ENCODE measurements around the gene CDAN1. TPM values are rescaled to one million over a fixed set of nuclear protein-coding genes. Genes with fewer than 3 reads are reported as not detected.

The CDAN1 gene
- total and polyA plus RNA-seq, 2 of the 4 experiments (the other 2 are of a cell fraction), result 4.7 to 5.6 TPM

DNA sequence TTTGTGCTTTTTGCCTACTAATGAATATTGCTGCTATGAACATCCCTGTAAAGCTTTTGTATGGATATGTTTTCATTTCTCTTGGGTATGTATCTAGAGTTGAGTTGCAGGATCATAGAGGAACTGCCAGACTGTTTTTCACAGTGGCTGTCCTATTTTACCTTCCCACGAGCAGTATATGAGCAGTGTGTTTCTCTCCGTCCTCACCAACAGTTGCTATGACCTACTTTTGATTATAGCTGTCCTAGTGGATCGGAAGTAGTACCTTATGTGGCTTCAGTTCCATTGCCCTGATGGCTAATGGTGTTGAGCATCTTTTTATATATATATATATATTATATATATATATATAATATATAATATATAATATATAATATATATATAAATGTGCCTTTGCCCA, 25.2 kb downstream of the CDAN1 start:
- Histone ChIP-seq H3K56ac (ENCODE audit: extremely low read depth, insufficient read depth, low read length) (no peak overlapping the region), H3K4me3 (ENCODE audit: insufficient read depth, low read depth, low read length) (no peak overlapping the region), H3K4me1 (ENCODE audit: control insufficient read depth, insufficient read depth, low read length) (peaks cover 4% of the 10 kb centered on the region), H4K8ac (ENCODE audit: low read depth in 2 of 2, low read length in 2 of 2) (no peak overlapping the region), H3K9me1 (ENCODE audit: insufficient read depth, low read length) (no peaks in the 10 kb centered on the region; the same call in 1 of the 2 replicates), H3K23ac (ENCODE audit: low read depth, low read length) (no peak overlapping the region), H3K9me3 (ENCODE audit: control insufficient read depth, insufficient read depth, low read length) (no peaks in the 10 kb centered on the region), H3K9ac (ENCODE audit: low read depth, low read length) (no peak overlapping the region), H2BK120ac (ENCODE audit: low read depth, low read length) (no peak overlapping the region), H4K5ac (ENCODE audit: low read depth, low read length) (no peak overlapping the region), H2AK5ac (ENCODE audit: low read depth, low read length) (no peak overlapping the region), H3K4me2 (ENCODE audit: low read depth, low read length) (no peak overlapping the region), H3K27ac (ENCODE audit: insufficient read depth, low read length) (no peak overlapping the region), H2BK20ac (ENCODE audit: low read depth, low read length) (no peak overlapping the region), H2BK15ac (ENCODE audit: low read depth, low read length) (no peak overlapping the region), H3K36me3 (ENCODE audit: control insufficient read depth, insufficient read depth, low read length) (no peaks in the 10 kb centered on the region), H3K79me1 (ENCODE audit: low read depth in 1 of 2, low read length in 2 of 2) (peaks cover 0 to 9% of the 10 kb centered on the region in 2 experiments; a peak in 1 of 4 replicates), H2BK5ac (ENCODE audit: low read depth, low read length, poor library complexity, severe bottlenecking) (no peak overlapping the region), H2AK9ac (replicated peaks; ENCODE audit: low read depth, low read length, poor library complexity) (no peak overlapping the region), H3K27me3 (ENCODE audit: control insufficient read depth, insufficient read depth, low read length) (no peaks in the 10 kb centered on the region), H3K14ac (replicated peaks; ENCODE audit: low read depth, low read length) (no peak overlapping the region), H3K18ac (ENCODE audit: low read depth, low read length) (no peak overlapping the region), H4K91ac (ENCODE audit: insufficient read depth, low read depth, low read length) (no peak overlapping the region), H3K4ac (ENCODE audit: low read depth, low read length) (no peak overlapping the region), H4K20me1 (ENCODE audit: insufficient read depth, low read length) (no peaks in the 10 kb centered on the region), H2AFZ (replicated peaks; ENCODE audit: low read length, poor library complexity) (no peak overlapping the region)
- intact Hi-C loops (cut with micrococcal nuclease) (no loop called here), dilution Hi-C loops (cut with HindIII; ENCODE audit: low sequenced_read_pairs, unreplicated experiment) (no loop called here), in situ Hi-C loops (cut with MboI; ENCODE audit: low sequenced_read_pairs) (loop anchor here (5.0 kb wide), 1 partner anchor 211 kb away; the partner anchor contains the start of gene TTBK2)
- no CpG with 5 or more reads among the region's 3 CpGs for WGBS, 2 experiments (ENCODE audit: extremely low coverage in 2 of 2, insufficient read length in 1 of 2)
- BruUV-seq (replicated peaks), result no TSS peak
- ATAC-seq (ENCODE audit: low read depth), result no peak
- TF ChIP-seq RCOR1 (IDR thresholded peaks at IDR 0.05; ENCODE audit: insufficient replicate concordance, low read length) (no peak), POLR2A (IDR thresholded peaks at IDR 0.05; ENCODE audit: low read depth, low read length) (no peak), FOS (IDR thresholded peaks at IDR 0.05; ENCODE audit: low read depth, low read length) (no peak), MAFK (IDR thresholded peaks at IDR 0.05; ENCODE audit: low read depth, low read length) (no peak), RAD21 (IDR thresholded peaks at IDR 0.05; ENCODE audit: low read length) (no peak)
- TF ChIP-seq, protein P1, sequence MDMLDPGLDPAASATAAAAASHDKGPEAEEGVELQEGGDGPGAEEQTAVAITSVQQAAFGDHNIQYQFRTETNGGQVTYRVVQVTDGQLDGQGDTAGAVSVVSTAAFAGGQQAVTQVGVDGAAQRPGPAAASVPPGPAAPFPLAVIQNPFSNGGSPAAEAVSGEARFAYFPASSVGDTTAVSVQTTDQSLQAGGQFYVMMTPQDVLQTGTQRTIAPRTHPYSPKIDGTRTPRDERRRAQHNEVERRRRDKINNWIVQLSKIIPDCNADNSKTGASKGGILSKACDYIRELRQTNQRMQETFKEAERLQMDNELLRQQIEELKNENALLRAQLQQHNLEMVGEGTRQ (IDR thresholded peaks at IDR 0.05; ENCODE audit: low read depth, low read length), result no peak
- TF ChIP-seq, protein P2, sequence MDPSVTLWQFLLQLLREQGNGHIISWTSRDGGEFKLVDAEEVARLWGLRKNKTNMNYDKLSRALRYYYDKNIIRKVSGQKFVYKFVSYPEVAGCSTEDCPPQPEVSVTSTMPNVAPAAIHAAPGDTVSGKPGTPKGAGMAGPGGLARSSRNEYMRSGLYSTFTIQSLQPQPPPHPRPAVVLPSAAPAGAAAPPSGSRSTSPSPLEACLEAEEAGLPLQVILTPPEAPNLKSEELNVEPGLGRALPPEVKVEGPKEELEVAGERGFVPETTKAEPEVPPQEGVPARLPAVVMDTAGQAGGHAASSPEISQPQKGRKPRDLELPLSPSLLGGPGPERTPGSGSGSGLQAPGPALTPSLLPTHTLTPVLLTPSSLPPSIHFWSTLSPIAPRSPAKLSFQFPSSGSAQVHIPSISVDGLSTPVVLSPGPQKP (IDR thresholded peaks at IDR 0.05; ENCODE audit: borderline replicate concordance, low read depth, low read length), result no peak
- TF ChIP-seq, protein P3, sequence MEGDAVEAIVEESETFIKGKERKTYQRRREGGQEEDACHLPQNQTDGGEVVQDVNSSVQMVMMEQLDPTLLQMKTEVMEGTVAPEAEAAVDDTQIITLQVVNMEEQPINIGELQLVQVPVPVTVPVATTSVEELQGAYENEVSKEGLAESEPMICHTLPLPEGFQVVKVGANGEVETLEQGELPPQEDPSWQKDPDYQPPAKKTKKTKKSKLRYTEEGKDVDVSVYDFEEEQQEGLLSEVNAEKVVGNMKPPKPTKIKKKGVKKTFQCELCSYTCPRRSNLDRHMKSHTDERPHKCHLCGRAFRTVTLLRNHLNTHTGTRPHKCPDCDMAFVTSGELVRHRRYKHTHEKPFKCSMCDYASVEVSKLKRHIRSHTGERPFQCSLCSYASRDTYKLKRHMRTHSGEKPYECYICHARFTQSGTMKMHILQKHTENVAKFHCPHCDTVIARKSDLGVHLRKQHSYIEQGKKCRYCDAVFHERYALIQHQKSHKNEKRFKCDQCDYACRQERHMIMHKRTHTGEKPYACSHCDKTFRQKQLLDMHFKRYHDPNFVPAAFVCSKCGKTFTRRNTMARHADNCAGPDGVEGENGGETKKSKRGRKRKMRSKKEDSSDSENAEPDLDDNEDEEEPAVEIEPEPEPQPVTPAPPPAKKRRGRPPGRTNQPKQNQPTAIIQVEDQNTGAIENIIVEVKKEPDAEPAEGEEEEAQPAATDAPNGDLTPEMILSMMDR (conservative IDR thresholded peaks at IDR 0.05; ENCODE audit: low read depth, low read length), result no peak
- DNase-seq, result no peak
- ChIA-PET POLR2A (ENCODE audit: unreplicated experiment) (no interaction called here), CTCF (no interaction called here)

Measured in IMR-90 (cell line).